Lung (tissue), 12 donors: Measurements from ENCODE around the gene CFAP100. TPM values are rescaled to one million over a fixed set of nuclear protein-coding genes. Genes with fewer than 3 reads are reported as not detected.

ENCODE experiments used
- ATAC-seq: fragments of 200-7000 bp; cut with Tn5 transposase; one replicate; pipeline ENCODE4 v1.9.1; 2020; ENCODE audit warnings: moderate number of reproducible peaks; ENCODE audit not compliant: insufficient read depth, low FRiP score
- DNase-seq, 3 donors: peaks; one replicate each; pipeline ENCODE4 v3.0.0-alpha.2; 2013 to 2017
- H3K27ac ChIP-seq, 2 donors: one replicate each; pipeline ENCODE4 v1.5.1; 2013; ENCODE audit warnings: mild to moderate bottlenecking in 2 of 2, moderate library complexity in 2 of 2, control low read depth in 1 of 2, inconsistent platforms in 1 of 2, low read depth in 1 of 2, low read length in 1 of 2
- H3K27me3 ChIP-seq, 3 donors: one replicate each; pipeline ENCODE4 v1.5.1; 2013; ENCODE audit warnings: low read length in 2 of 3; ENCODE audit not compliant: control insufficient read depth in 3 of 3, insufficient read depth in 3 of 3
- H3K36me3 ChIP-seq, 4 donors: one replicate each; pipeline ENCODE4 v1.5.1; 2013; ENCODE audit warnings: low read length in 4 of 4, mild to moderate bottlenecking in 1 of 4, moderate library complexity in 1 of 4; ENCODE audit not compliant: control insufficient read depth in 4 of 4, insufficient read depth in 4 of 4
- H3K4me1 ChIP-seq, 5 donors: one replicate each; pipeline ENCODE4 v1.5.1; 2013; ENCODE audit warnings: low read length in 5 of 5, mild to moderate bottlenecking in 2 of 5, moderate library complexity in 1 of 5; ENCODE audit not compliant: control insufficient read depth in 5 of 5, insufficient read depth in 5 of 5
- H3K4me3 ChIP-seq: one replicate; pipeline ENCODE4 v1.5.1; 2013; ENCODE audit warnings: mild to moderate bottlenecking, control low read depth, moderate library complexity
- H3K9ac ChIP-seq, 2 donors: one replicate each; pipeline ENCODE4 v1.5.1; 2013; ENCODE audit warnings: low read length in 2 of 2, control low read depth in 1 of 2; ENCODE audit not compliant: insufficient read depth in 1 of 2
- H3K9me3 ChIP-seq, 4 donors: one replicate each; pipeline ENCODE4 v1.5.1; 2013; ENCODE audit warnings: low read length in 3 of 4, mild to moderate bottlenecking in 1 of 4, moderate library complexity in 1 of 4; ENCODE audit not compliant: control insufficient read depth in 4 of 4, insufficient read depth in 3 of 4
- WGBS, 2 donors: extraction: QIAGEN DNeasy Blood & Tissue Kit; methylation state at CpG; one replicate each; pipeline ENCODE4 v1.1.7; 2013; 5-methylcytosine and 5-hydroxymethylcytosine counted together
- polyA plus RNA-seq, 2 donors: library from polyadenylated mRNA; stranded (reverse); fragments of 200-250 nt; gene quantifications; one replicate each; pipeline ENCODE4 v1.2.1, GENCODE V29; 2013
- total RNA-seq, 2 donors: library from RNA; depleted of rRNA in 1 of 2; stranded (reverse); fragments of >200 nt in 1 of 2; gene quantifications; one replicate each; pipeline ENCODE4 v1.2.1, GENCODE V29; 2014 to 2021
- TF ChIP-seq, protein P1 (sequence below): IDR thresholded peaks from 2 replicates; pipeline ENCODE4 v1.5.1; 2012; ENCODE audit warnings: mild to moderate bottlenecking; ENCODE audit errors: control extremely low read depth, extremely low read depth
- donor health status: control.
- donor health status: control.
- donor health status: Bipolar disorder and iron deficiency.
- donor health status: healthy.
- donor health status: DM: yes; HTN: yes; CAD: no.

Gene CFAP100
- total and polyA plus RNA-seq, 4 donors = 7.7 to 31.9 (median 11.5) TPM

- peaks cover 3 to 38% (median 7%) of the 10 kb centered on the region in 4 donors for H3K36me3 ChIP-seq
- no peak overlapping the region for H3K9ac ChIP-seq
- H3K4me3 ChIP-seq = no peak overlapping the region
- H3K9me3 ChIP-seq = peaks cover 0 to 2% (median 0%) of the 10 kb centered on the region in 4 donors
- WGBS, 2 donors = 93 to 96% methylated on average over 6 of the region's 6 CpGs
- ATAC-seq = no peak
- TF ChIP-seq, protein P1, sequence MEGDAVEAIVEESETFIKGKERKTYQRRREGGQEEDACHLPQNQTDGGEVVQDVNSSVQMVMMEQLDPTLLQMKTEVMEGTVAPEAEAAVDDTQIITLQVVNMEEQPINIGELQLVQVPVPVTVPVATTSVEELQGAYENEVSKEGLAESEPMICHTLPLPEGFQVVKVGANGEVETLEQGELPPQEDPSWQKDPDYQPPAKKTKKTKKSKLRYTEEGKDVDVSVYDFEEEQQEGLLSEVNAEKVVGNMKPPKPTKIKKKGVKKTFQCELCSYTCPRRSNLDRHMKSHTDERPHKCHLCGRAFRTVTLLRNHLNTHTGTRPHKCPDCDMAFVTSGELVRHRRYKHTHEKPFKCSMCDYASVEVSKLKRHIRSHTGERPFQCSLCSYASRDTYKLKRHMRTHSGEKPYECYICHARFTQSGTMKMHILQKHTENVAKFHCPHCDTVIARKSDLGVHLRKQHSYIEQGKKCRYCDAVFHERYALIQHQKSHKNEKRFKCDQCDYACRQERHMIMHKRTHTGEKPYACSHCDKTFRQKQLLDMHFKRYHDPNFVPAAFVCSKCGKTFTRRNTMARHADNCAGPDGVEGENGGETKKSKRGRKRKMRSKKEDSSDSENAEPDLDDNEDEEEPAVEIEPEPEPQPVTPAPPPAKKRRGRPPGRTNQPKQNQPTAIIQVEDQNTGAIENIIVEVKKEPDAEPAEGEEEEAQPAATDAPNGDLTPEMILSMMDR = no peak
- no peaks in the 10 kb centered on the region for H3K4me1 ChIP-seq
- H3K27me3 ChIP-seq = no peaks in the 10 kb centered on the region
- no peak for DNase-seq
- no peak overlapping the region for H3K27ac ChIP-seq
These were observed 39.5 kb downstream of the CFAP100 start for GRCh38 chr3:126434264-126434590.

GRCh38 chr3:126434931-126435411 is 40.3 kb downstream of the CFAP100 start:
- peaks cover 0 to 2% (median 0%) of the 10 kb centered on the region in 4 donors for H3K9me3 ChIP-seq
- TF ChIP-seq, protein P1 = no peak
- ATAC-seq = no peak
- no peak for DNase-seq
- H3K4me3 ChIP-seq = no peak overlapping the region
- H3K4me1 ChIP-seq = no peaks in the 10 kb centered on the region
- 94 to 95% methylated on average over 8 of the region's 8 CpGs for WGBS, 2 donors
- no peak overlapping the region for H3K27ac ChIP-seq
- H3K9ac ChIP-seq = no peak overlapping the region
- H3K36me3 ChIP-seq = peaks cover 3 to 45% (median 7%) of the 10 kb centered on the region in 4 donors
- H3K27me3 ChIP-seq = no peaks in the 10 kb centered on the region

GRCh38 chr3:126435456-126436315 is 41.0 kb downstream of the CFAP100 start:
- Histone ChIP-seq H3K9me3 (peaks cover 0 to 2% (median 0%) of the 10 kb centered on the region in 4 donors), H3K27ac (no peak overlapping the region), H3K36me3 (peaks cover 3 to 47% (median 7%) of the 10 kb centered on the region in 4 donors), H3K4me3 (no peak overlapping the region), H3K4me1 (no peaks in the 10 kb centered on the region), H3K9ac (no peak overlapping the region), H3K27me3 (no peaks in the 10 kb centered on the region)
- 90 to 96% methylated on average over 14 of the region's 14 CpGs for WGBS, 2 donors
- no peak for DNase-seq
- no peak for ATAC-seq
- TF ChIP-seq, protein P1 = no peak
